Ishikawa (cell line): ENCODE results near the gene TPD52L2.

ENCODE experiments used
- CREB1 ChIP-seq: IDR thresholded peaks from 2 replicates; pipeline ENCODE4 v1.6.1; 2012; ENCODE audit warnings: low read depth
- EP300 ChIP-seq: IDR thresholded peaks from 2 replicates; pipeline ENCODE4 v1.6.1; 2012; ENCODE audit warnings: borderline replicate concordance
- MAX ChIP-seq: IDR thresholded peaks from 2 replicates; pipeline ENCODE4 v1.6.1; 2012
- RAD21 ChIP-seq: IDR thresholded peaks from 2 replicates; pipeline ENCODE4 v1.6.1; 2012; ENCODE audit warnings: low read depth
- REST ChIP-seq: IDR thresholded peaks from 2 replicates; pipeline ENCODE4 v1.6.1; 2012; ENCODE audit warnings: low read depth, mild to moderate bottlenecking
- TAF1 ChIP-seq: IDR thresholded peaks from 2 replicates; pipeline ENCODE4 v1.6.1; 2012; ENCODE audit warnings: low read depth, mild to moderate bottlenecking
- ZBTB7A ChIP-seq: IDR thresholded peaks from 2 replicates; pipeline ENCODE4 v1.6.1; 2012; ENCODE audit warnings: low read depth

GRCh38 chr20:63876489-63877036 lies 11.5 kb downstream of the TPD52L2 start:
- TF ChIP-seq ZBTB7A (no peak), REST (no peak), CREB1 (no peak), RAD21 (no peak), MAX (no peak), TAF1 (no peak), EP300 (no peak)
